PC-9 (cell line): Measurements from ENCODE around the gene MDN1. TPM values are rescaled to one million over a fixed set of nuclear protein-coding genes. Genes with fewer than 3 reads are reported as not detected.

Source experiments
- BruUV-seq: library from RNA; stranded (reverse); fragments of 400-500 nt; replicated peaks from 2 replicates; lab custom pipeline; 2021; lab: Mats Ljungman, UMichigan
- CTCF ChIA-PET: fragments of 300-600 bp; sonication (Branson Sonifier 250); formaldehyde crosslinking; loops from one replicate; lab custom pipeline; 2022; ENCODE audit warnings: antibody characterized with exemption; lab: Charles Lee
- POLR2A ChIA-PET: fragments of 300-600 bp; sonication (Branson Sonifier 250); formaldehyde crosslinking; loops from one replicate; lab custom pipeline; 2022; ENCODE audit warnings: antibody characterized with exemption; ENCODE audit not compliant: unreplicated experiment; lab: Charles Lee
- DNase-seq, 2 experiments: peaks; one replicate each; pipeline versions ENCODE4 v3.0.0 to v3.0.0-alpha.2; 2015 to 2022; ENCODE audit warnings: mixed read lengths in 1 of 2
- H2AFZ ChIP-seq: fragments of 200-600 bp; sonication (generic); 2 replicates; pipeline ENCODE4 v1.8.1; 2017; ENCODE audit warnings: antibody characterized with exemption
- H3F3A ChIP-seq: fragments of 200-600 bp; sonication (generic); 2 replicates; pipeline ENCODE4 v1.8.1; 2017; ENCODE audit warnings: antibody characterized with exemption, mild to moderate bottlenecking, low read depth; ENCODE audit not compliant: insufficient read depth
- H3K27ac ChIP-seq: fragments of 200-600 bp; sonication (generic); 2 replicates; pipeline ENCODE4 v1.6.1; 2016; ENCODE audit warnings: mixed run types
- H3K27me3 ChIP-seq: fragments of 200-600 bp; sonication (generic); 2 replicates; pipeline ENCODE4 v1.6.1; 2016; ENCODE audit warnings: low read depth, mixed run types; ENCODE audit not compliant: insufficient read depth
- H3K36me3 ChIP-seq: fragments of 200-600 bp; sonication (generic); 2 replicates; pipeline ENCODE4 v1.6.1; 2016; ENCODE audit warnings: low read depth, mixed run types
- H3K4me1 ChIP-seq: fragments of 200-600 bp; sonication (generic); replicated peaks from 2 replicates; pipeline ENCODE4 v1.6.1; 2016; ENCODE audit warnings: mixed run types; ENCODE audit not compliant: insufficient read depth
- H3K4me2 ChIP-seq: fragments of 200-600 bp; sonication (generic); 2 replicates; pipeline ENCODE4 v1.6.1; 2017; ENCODE audit warnings: mixed run types
- H3K4me3 ChIP-seq: fragments of 200-600 bp; sonication (generic); 2 replicates; pipeline ENCODE4 v1.6.1; 2016; ENCODE audit warnings: mixed run types
- H3K79me2 ChIP-seq: fragments of 200-600 bp; sonication (generic); 2 replicates; pipeline ENCODE4 v1.6.1; 2017; ENCODE audit warnings: low read depth, mixed run types
- H3K9me2 ChIP-seq: fragments of 200-600 bp; sonication (generic); 2 replicates; pipeline ENCODE4 v1.8.1; 2017; ENCODE audit warnings: mild to moderate bottlenecking; ENCODE audit not compliant: insufficient read depth
- H3K9me3 ChIP-seq: fragments of 200-600 bp; sonication (generic); 2 replicates; pipeline ENCODE4 v1.8.1; 2016; ENCODE audit warnings: low read depth; ENCODE audit not compliant: insufficient read depth
- H4K20me1 ChIP-seq: fragments of 200-600 bp; sonication (generic); 2 replicates; pipeline ENCODE4 v1.8.1; 2017; ENCODE audit not compliant: insufficient read depth
- EZH2 ChIP-seq: fragments of 200-600 bp; sonication (generic); IDR thresholded peaks from 2 replicates; pipeline ENCODE4 v1.8.0; 2017; ENCODE audit warnings: antibody characterized with exemption, low read depth
- intact Hi-C: fragments of 100-400 bp; cut with micrococcal nuclease; formaldehyde crosslinking; loops from one replicate; pipeline ENCODE4 v1.10.0; 2022; ENCODE audit not compliant: unreplicated experiment
- total RNA-seq: library from RNA; stranded (reverse); gene quantifications from 2 replicates; pipeline ENCODE4 v1.2.3, GENCODE V29; 2021
- TF ChIP-seq, protein P1 (sequence below): fragments of 200-600 bp; sonication (generic); conservative IDR thresholded peaks from 2 replicates; pipeline ENCODE4 v1.6.1; 2017; ENCODE audit warnings: mixed run types, antibody characterized with exemption, mild to moderate bottlenecking, moderate library complexity

MDN1 gene
- total RNA-seq, 1 experiment from 2014 or later: 38.6 TPM

DNA sequence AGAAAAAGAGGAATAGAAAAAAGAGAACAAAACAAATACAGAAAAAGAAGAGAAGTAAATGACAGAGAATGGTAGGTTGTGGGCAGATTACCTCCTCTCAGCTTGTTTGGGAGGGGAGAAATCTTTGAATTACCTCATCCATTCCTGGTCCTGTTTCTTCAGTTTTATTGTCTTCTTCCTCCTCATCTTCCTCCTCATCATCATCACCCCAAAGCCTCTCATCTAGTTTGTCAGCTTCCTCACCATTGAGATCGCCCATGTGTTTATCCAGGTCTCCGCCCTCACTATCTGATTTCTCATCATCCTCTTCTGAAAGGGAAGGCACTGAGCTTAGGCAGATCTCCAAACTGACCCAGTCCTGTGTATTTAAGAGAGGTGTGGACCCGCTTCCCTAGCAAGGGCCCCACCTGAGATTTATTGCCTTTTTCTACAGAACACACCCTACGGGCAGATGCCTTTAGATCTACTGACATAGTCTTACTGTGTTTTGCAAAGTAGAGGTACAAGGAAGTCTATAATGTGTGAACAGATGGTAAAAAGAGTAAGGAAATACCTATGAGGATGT, 156.9 kb downstream of the MDN1 start:
- ChIA-PET CTCF (no interaction called here), POLR2A (no interaction called here)
- Histone ChIP-seq H4K20me1 (no peaks in the 10 kb centered on the region), H3K4me2 (no peak overlapping the region), H3K9me2 (no peaks in the 10 kb centered on the region), H3K27me3 (no peaks in the 10 kb centered on the region), H3K4me1 (no peaks in the 10 kb centered on the region), H3K79me2 (no peaks in the 10 kb centered on the region), H3K36me3 (0 out of 2 replicates have a peak, but pooled peaks cover under 1% of the 10 kb centered on the region), H3K27ac (no peak overlapping the region), H2AFZ (no peak overlapping the region), H3K4me3 (no peak overlapping the region), H3K9me3 (no peaks in the 10 kb centered on the region), H3F3A (no peaks in the 10 kb centered on the region)
- intact Hi-C loops: no loop called here
- TF ChIP-seq EZH2: no peak
- TF ChIP-seq, protein P1, sequence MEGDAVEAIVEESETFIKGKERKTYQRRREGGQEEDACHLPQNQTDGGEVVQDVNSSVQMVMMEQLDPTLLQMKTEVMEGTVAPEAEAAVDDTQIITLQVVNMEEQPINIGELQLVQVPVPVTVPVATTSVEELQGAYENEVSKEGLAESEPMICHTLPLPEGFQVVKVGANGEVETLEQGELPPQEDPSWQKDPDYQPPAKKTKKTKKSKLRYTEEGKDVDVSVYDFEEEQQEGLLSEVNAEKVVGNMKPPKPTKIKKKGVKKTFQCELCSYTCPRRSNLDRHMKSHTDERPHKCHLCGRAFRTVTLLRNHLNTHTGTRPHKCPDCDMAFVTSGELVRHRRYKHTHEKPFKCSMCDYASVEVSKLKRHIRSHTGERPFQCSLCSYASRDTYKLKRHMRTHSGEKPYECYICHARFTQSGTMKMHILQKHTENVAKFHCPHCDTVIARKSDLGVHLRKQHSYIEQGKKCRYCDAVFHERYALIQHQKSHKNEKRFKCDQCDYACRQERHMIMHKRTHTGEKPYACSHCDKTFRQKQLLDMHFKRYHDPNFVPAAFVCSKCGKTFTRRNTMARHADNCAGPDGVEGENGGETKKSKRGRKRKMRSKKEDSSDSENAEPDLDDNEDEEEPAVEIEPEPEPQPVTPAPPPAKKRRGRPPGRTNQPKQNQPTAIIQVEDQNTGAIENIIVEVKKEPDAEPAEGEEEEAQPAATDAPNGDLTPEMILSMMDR: no peak
- no TSS peak for BruUV-seq
- no peak for DNase-seq

DNA sequence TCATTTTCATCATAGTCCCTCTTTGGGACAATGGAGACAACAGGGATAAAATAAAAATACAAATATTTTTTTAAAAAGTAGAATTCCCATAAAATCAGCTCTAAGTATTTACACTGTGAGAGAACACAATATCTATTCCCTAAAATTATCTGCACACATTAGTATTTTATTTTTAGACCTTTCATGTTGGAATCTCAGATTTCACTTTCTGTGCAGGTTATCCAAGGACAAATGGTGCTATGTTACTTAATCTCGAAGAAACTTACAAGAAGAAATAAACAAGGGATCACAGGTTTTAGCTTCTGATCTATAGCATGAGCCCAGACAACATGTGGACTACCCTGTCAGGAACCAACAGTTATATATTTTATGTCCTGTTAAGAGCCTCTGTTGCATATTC, 158.0 kb downstream of the MDN1 start:
- CTCF ChIA-PET: no interaction called here
- TF ChIP-seq, protein P1: no peak
- no peak for TF ChIP-seq EZH2
- H3K36me3 ChIP-seq: 0 out of 2 replicates have a peak, but pooled peaks cover 4% of the 10 kb centered on the region
- no TSS peak for BruUV-seq
- no peaks in the 10 kb centered on the region for H3K9me3 ChIP-seq
- no peaks in the 10 kb centered on the region for H3K9me2 ChIP-seq
- H3F3A ChIP-seq: no peaks in the 10 kb centered on the region
- DNase-seq: no peak
- H2AFZ ChIP-seq: no peak overlapping the region
- no peak overlapping the region for H3K4me3 ChIP-seq
- no peaks in the 10 kb centered on the region for H4K20me1 ChIP-seq
- H3K27me3 ChIP-seq: no peaks in the 10 kb centered on the region
- POLR2A ChIA-PET: no interaction called here
- no peak overlapping the region for H3K4me2 ChIP-seq
- H3K4me1 ChIP-seq: no peaks in the 10 kb centered on the region
- no peak overlapping the region for H3K27ac ChIP-seq
- H3K79me2 ChIP-seq: no peaks in the 10 kb centered on the region
- intact Hi-C loops: no loop called here

DNA sequence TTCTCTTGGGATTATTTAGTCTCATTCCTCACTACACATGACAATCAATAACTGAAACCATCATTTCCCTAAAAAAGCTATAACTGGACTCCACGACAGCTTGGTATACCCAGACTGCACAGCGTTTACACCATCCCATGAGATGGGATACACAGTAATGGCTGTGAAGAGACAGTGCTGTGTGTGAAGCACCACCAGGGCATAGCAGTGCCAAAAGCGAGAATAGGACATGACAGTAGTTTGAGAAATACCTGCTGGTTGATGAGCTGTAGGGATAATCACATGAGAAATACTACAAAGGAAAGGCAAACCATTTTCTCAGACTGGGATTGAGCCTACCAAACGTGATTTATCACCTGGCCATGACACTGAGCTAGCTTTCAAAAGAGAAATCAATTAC, 158.6 kb downstream of the MDN1 start:
- no peak for TF ChIP-seq EZH2
- BruUV-seq: no TSS peak
- intact Hi-C loops: no loop called here
- Histone ChIP-seq H3K27ac (no peak overlapping the region), H4K20me1 (no peaks in the 10 kb centered on the region), H3K4me1 (no peaks in the 10 kb centered on the region), H3K9me3 (no peaks in the 10 kb centered on the region), H3K4me3 (no peak overlapping the region), H3K79me2 (no peaks in the 10 kb centered on the region), H3K27me3 (no peaks in the 10 kb centered on the region), H3K36me3 (0 out of 2 replicates have a peak, but pooled peaks cover 4% of the 10 kb centered on the region), H2AFZ (no peak overlapping the region), H3F3A (no peaks in the 10 kb centered on the region), H3K4me2 (no peak overlapping the region), H3K9me2 (no peaks in the 10 kb centered on the region)
- no peak for DNase-seq
- POLR2A ChIA-PET: no interaction called here
- CTCF ChIA-PET: no interaction called here
